ENCODE data around the gene KIRREL3.

The KIRREL3 gene

GRCh38 chr11:126469311-126469710 is 531.3 kb downstream of the KIRREL3 start:
- Histone ChIP-seq H3K4me3 (ENCODE audit: low read length in 2 of 2) (no peak overlapping the region), H3K14ac (ENCODE audit: low read length) (peak overlapping the region; percentile 21), H3K4ac (ENCODE audit: low read length) (no peak overlapping the region), H4K91ac (ENCODE audit: low read depth, low read length, poor library complexity) (no peak overlapping the region), H3K79me1 (ENCODE audit: low read depth, low read length) (no peaks in the 10 kb centered on the region), H3K27me3 (ENCODE audit: control insufficient read depth in 3 of 3, insufficient read depth in 3 of 3, low read depth in 1 of 3, low read length in 3 of 3) (peaks cover 0 to 30% (median 0%) of the 10 kb centered on the region in 3 experiments), H2AK5ac (ENCODE audit: low read depth, low read length) (no peak overlapping the region), H2AFZ (ENCODE audit: low read length) (no peak overlapping the region), H3K36me3 (replicated peaks in 1 of 2; ENCODE audit: control insufficient read depth in 2 of 2, insufficient read depth in 2 of 2, low read length in 2 of 2) (no peaks in the 10 kb centered on the region), H3K23ac (ENCODE audit: low read depth, low read length, poor library complexity) (no peak overlapping the region), H2BK15ac (ENCODE audit: low read length) (no peak overlapping the region), H3K9ac (ENCODE audit: low read depth, low read length, poor library complexity) (no peak overlapping the region), H3K9me3 (replicated peaks in 1 of 2; ENCODE audit: control insufficient read depth in 2 of 2, insufficient read depth in 1 of 2, low read depth in 1 of 2, low read length in 2 of 2) (no peaks in the 10 kb centered on the region), H2BK120ac (ENCODE audit: low read depth, low read length) (no peak overlapping the region), H3K27ac (replicated peaks; ENCODE audit: low read length) (no peak overlapping the region), H2BK5ac (ENCODE audit: low read length) (no peak overlapping the region), H3K4me1 (ENCODE audit: control insufficient read depth in 2 of 2, insufficient read depth in 1 of 2, low read depth in 1 of 2, low read length in 2 of 2) (peaks cover 0 to 3% of the 10 kb centered on the region in 2 donors), H2BK12ac (ENCODE audit: low read length) (no peak overlapping the region), H3K18ac (ENCODE audit: low read length) (peak overlapping the region; percentile 52), H3K4me2 (ENCODE audit: insufficient read depth, low read length, poor library complexity, severe bottlenecking) (no peak overlapping the region), H4K8ac (ENCODE audit: low read depth, low read length) (no peak overlapping the region)
- no peak for DNase-seq (ENCODE audit: low spot score)
- no CpG with 5 or more reads among the region's 7 CpGs for WGBS, 2 donors (ENCODE audit: extremely low coverage in 2 of 2, insufficient read length in 2 of 2, insufficient replicate concordance in 1 of 2)

- Histone ChIP-seq H4K91ac (ENCODE audit: low read depth, low read length, poor library complexity) (no peak overlapping the region), H3K18ac (ENCODE audit: low read length) (peak overlapping the region; percentile 52), H2AK5ac (ENCODE audit: low read depth, low read length) (peak overlapping the region; percentile 13), H2AFZ (ENCODE audit: low read length) (no peak overlapping the region), H2BK15ac (ENCODE audit: low read length) (no peak overlapping the region), H2BK120ac (ENCODE audit: low read depth, low read length) (no peak overlapping the region), H4K8ac (ENCODE audit: low read depth, low read length) (no peak overlapping the region), H3K23ac (ENCODE audit: low read depth, low read length, poor library complexity) (peak overlapping the region; percentile 34), H3K4me2 (ENCODE audit: insufficient read depth, low read length, poor library complexity, severe bottlenecking) (no peak overlapping the region), H3K9ac (ENCODE audit: low read depth, low read length, poor library complexity) (no peak overlapping the region), H2BK5ac (ENCODE audit: low read length) (peak overlapping the region; percentile 46), H3K9me3 (replicated peaks in 1 of 2; ENCODE audit: control insufficient read depth in 2 of 2, insufficient read depth in 1 of 2, low read depth in 1 of 2, low read length in 2 of 2) (no peaks in the 10 kb centered on the region), H3K27me3 (ENCODE audit: control insufficient read depth in 3 of 3, insufficient read depth in 3 of 3, low read depth in 1 of 3, low read length in 3 of 3) (peaks cover 0 to 30% (median 0%) of the 10 kb centered on the region in 3 experiments), H3K4me1 (ENCODE audit: control insufficient read depth in 2 of 2, insufficient read depth in 1 of 2, low read depth in 1 of 2, low read length in 2 of 2) (peaks cover 0 to 3% of the 10 kb centered on the region in 2 donors), H2BK12ac (ENCODE audit: low read length) (no peak overlapping the region), H3K27ac (replicated peaks; ENCODE audit: low read length) (no peak overlapping the region), H3K4ac (ENCODE audit: low read length) (no peak overlapping the region), H3K36me3 (replicated peaks in 1 of 2; ENCODE audit: control insufficient read depth in 2 of 2, insufficient read depth in 2 of 2, low read length in 2 of 2) (no peaks in the 10 kb centered on the region), H3K14ac (ENCODE audit: low read length) (no peak overlapping the region), H3K79me1 (ENCODE audit: low read depth, low read length) (no peaks in the 10 kb centered on the region), H3K4me3 (ENCODE audit: low read length in 2 of 2) (no peak overlapping the region)
- no peak for DNase-seq (ENCODE audit: low spot score)
- WGBS, 2 donors (ENCODE audit: extremely low coverage in 2 of 2, insufficient read length in 2 of 2, insufficient replicate concordance in 1 of 2): no CpG with 5 or more reads among the region's 7 CpGs
Observed at GRCh38 chr11:126468102-126468521, 532.5 kb downstream of the KIRREL3 start.

GRCh38 chr11:126467471-126467870 is 533.1 kb downstream of the KIRREL3 start:
- H2AK5ac ChIP-seq (ENCODE audit: low read depth, low read length): peak overlapping the region; percentile 67
- H3K27me3 ChIP-seq (ENCODE audit: control insufficient read depth in 3 of 3, insufficient read depth in 3 of 3, low read depth in 1 of 3, low read length in 3 of 3): peaks cover 0 to 30% (median 0%) of the 10 kb centered on the region in 3 experiments
- H3K36me3 ChIP-seq (replicated peaks in 1 of 2; ENCODE audit: control insufficient read depth in 2 of 2, insufficient read depth in 2 of 2, low read length in 2 of 2): no peaks in the 10 kb centered on the region
- no peak overlapping the region for H2AFZ ChIP-seq (ENCODE audit: low read length)
- H3K4me2 ChIP-seq (ENCODE audit: insufficient read depth, low read length, poor library complexity, severe bottlenecking): no peak overlapping the region
- no peak overlapping the region for H3K4ac ChIP-seq (ENCODE audit: low read length)
- H3K18ac ChIP-seq (ENCODE audit: low read length): peak overlapping the region; percentile 52
- H4K91ac ChIP-seq (ENCODE audit: low read depth, low read length, poor library complexity): no peak overlapping the region
- no peaks in the 10 kb centered on the region for H3K9me3 ChIP-seq (replicated peaks in 1 of 2; ENCODE audit: control insufficient read depth in 2 of 2, insufficient read depth in 1 of 2, low read depth in 1 of 2, low read length in 2 of 2)
- H3K4me3 ChIP-seq (ENCODE audit: low read length in 2 of 2): no peak overlapping the region
- no peak overlapping the region for H3K9ac ChIP-seq (ENCODE audit: low read depth, low read length, poor library complexity)
- H4K8ac ChIP-seq (ENCODE audit: low read depth, low read length): peak overlapping the region; percentile 32
- H3K79me1 ChIP-seq (ENCODE audit: low read depth, low read length): no peaks in the 10 kb centered on the region
- H3K27ac ChIP-seq (replicated peaks; ENCODE audit: low read length): no peak overlapping the region
- H3K23ac ChIP-seq (ENCODE audit: low read depth, low read length, poor library complexity): peak overlapping the region; percentile 34
- DNase-seq (ENCODE audit: low spot score): no peak
- H2BK12ac ChIP-seq (ENCODE audit: low read length): no peak overlapping the region
- no peak overlapping the region for H3K14ac ChIP-seq (ENCODE audit: low read length)
- WGBS, 2 donors (ENCODE audit: extremely low coverage in 2 of 2, insufficient read length in 2 of 2, insufficient replicate concordance in 1 of 2): no CpG with 5 or more reads among the region's 8 CpGs
- H2BK15ac ChIP-seq (ENCODE audit: low read length): no peak overlapping the region
- peaks cover 0 to 2% of the 10 kb centered on the region in 2 donors for H3K4me1 ChIP-seq (ENCODE audit: control insufficient read depth in 2 of 2, insufficient read depth in 1 of 2, low read depth in 1 of 2, low read length in 2 of 2)
- H2BK5ac ChIP-seq (ENCODE audit: low read length): peak overlapping the region; percentile 46
- H2BK120ac ChIP-seq (ENCODE audit: low read depth, low read length): no peak overlapping the region

GRCh38 chr11:126467046-126467370 is 533.6 kb downstream of the KIRREL3 start:
- no peak overlapping the region for H3K9ac ChIP-seq (ENCODE audit: low read depth, low read length, poor library complexity)
- no peaks in the 10 kb centered on the region for H3K4me1 ChIP-seq (ENCODE audit: control insufficient read depth in 2 of 2, insufficient read depth in 1 of 2, low read depth in 1 of 2, low read length in 2 of 2)
- no peaks in the 10 kb centered on the region for H3K36me3 ChIP-seq (replicated peaks in 1 of 2; ENCODE audit: control insufficient read depth in 2 of 2, insufficient read depth in 2 of 2, low read length in 2 of 2)
- no peak overlapping the region for H4K91ac ChIP-seq (ENCODE audit: low read depth, low read length, poor library complexity)
- peak overlapping the region; percentile 2 for H2BK12ac ChIP-seq (ENCODE audit: low read length)
- H3K4me3 ChIP-seq (ENCODE audit: low read length in 2 of 2): no peak overlapping the region
- H3K18ac ChIP-seq (ENCODE audit: low read length): peak overlapping the region; percentile 81
- H2AK5ac ChIP-seq (ENCODE audit: low read depth, low read length): peak overlapping the region; percentile 67
- H3K27ac ChIP-seq (replicated peaks; ENCODE audit: low read length): no peak overlapping the region
- DNase-seq (ENCODE audit: low spot score): no peak
- no peaks in the 10 kb centered on the region for H3K9me3 ChIP-seq (replicated peaks in 1 of 2; ENCODE audit: control insufficient read depth in 2 of 2, insufficient read depth in 1 of 2, low read depth in 1 of 2, low read length in 2 of 2)
- peak overlapping the region; percentile 32 for H4K8ac ChIP-seq (ENCODE audit: low read depth, low read length)
- H3K14ac ChIP-seq (ENCODE audit: low read length): peak overlapping the region; percentile 63
- peaks cover 0 to 30% (median 0%) of the 10 kb centered on the region in 3 experiments for H3K27me3 ChIP-seq (ENCODE audit: control insufficient read depth in 3 of 3, insufficient read depth in 3 of 3, low read depth in 1 of 3, low read length in 3 of 3)
- H3K4ac ChIP-seq (ENCODE audit: low read length): peak overlapping the region; percentile 43
- no peaks in the 10 kb centered on the region for H3K79me1 ChIP-seq (ENCODE audit: low read depth, low read length)
- H3K4me2 ChIP-seq (ENCODE audit: insufficient read depth, low read length, poor library complexity, severe bottlenecking): no peak overlapping the region
- peak overlapping the region; percentile 46 for H2BK5ac ChIP-seq (ENCODE audit: low read length)
- no peak overlapping the region for H2BK15ac ChIP-seq (ENCODE audit: low read length)
- no peak overlapping the region for H3K23ac ChIP-seq (ENCODE audit: low read depth, low read length, poor library complexity)
- H2AFZ ChIP-seq (ENCODE audit: low read length): no peak overlapping the region
- no peak overlapping the region for H2BK120ac ChIP-seq (ENCODE audit: low read depth, low read length)
- no CpG with 5 or more reads among the region's 13 CpGs for WGBS, 2 donors (ENCODE audit: extremely low coverage in 2 of 2, insufficient read length in 2 of 2, insufficient replicate concordance in 1 of 2)

Data from neuronal stem cell (in vitro differentiated cells).